Endothelial cell of umbilical vein (primary cell): Measurements from ENCODE around the gene NCS1. TPM values are rescaled to one million over a fixed set of nuclear protein-coding genes. Genes with fewer than 3 reads are reported as not detected.

Experiments
- BruUV-seq: library from RNA; stranded (reverse); fragments of 400-500 nt; replicated peaks from 2 replicates; lab custom pipeline; 2021; lab: Mats Ljungman, UMichigan
- CTCF ChIA-PET: fragments of 300-600, 350-600 bp; sonication (Branson Sonifier 250); formaldehyde crosslinking; loops from one replicate; lab custom pipeline; 2021; ENCODE audit warnings: antibody characterized with exemption, inconsistent platforms; lab: Charles Lee
- POLR2A ChIA-PET: fragments of 300-600, 350-600 bp; sonication (Branson Sonifier 250); formaldehyde crosslinking; loops from one replicate; lab custom pipeline; 2021; ENCODE audit warnings: antibody characterized with exemption, inconsistent platforms; lab: Charles Lee
- DNase-seq: peaks from one replicate; pipeline ENCODE4 v3.0.0-alpha.2; 2011; ENCODE audit warnings: low read depth, low spot score
- FAIRE-seq: peaks from 2 replicates; lab custom pipeline; 2011; peaks lifted over from hg19 to GRCh38; lab: Jason Lieb, UNC
- H2AFZ ChIP-seq: 2 replicates; pipeline ENCODE4 v1.6.0; 2012; ENCODE audit warnings: low read depth, low read length, control low read depth, inconsistent platforms
- H3K27ac ChIP-seq: 2 replicates; pipeline ENCODE4 v1.5.1; 2011; ENCODE audit warnings: low read depth, mild to moderate bottlenecking, control low read depth, low read length, moderate library complexity; ENCODE audit not compliant: insufficient read depth
- H3K27me3 ChIP-seq, 2 experiments: 2 replicates each; pipeline versions ENCODE4 v1.6.0 to v1.6.1; 2011; ENCODE audit warnings: low read length in 2 of 2, mixed read lengths in 1 of 2; ENCODE audit not compliant: control insufficient read depth in 2 of 2, insufficient read depth in 2 of 2
- H3K36me3 ChIP-seq, 2 experiments: 2 replicates in 1 of 2; 3 replicates in 1 of 2; pipeline ENCODE4 v1.5.1; 2011; ENCODE audit warnings: low read length in 2 of 2, mild to moderate bottlenecking in 1 of 2, moderate library complexity in 1 of 2; ENCODE audit not compliant: control insufficient read depth in 2 of 2, insufficient read depth in 2 of 2; ENCODE audit errors: extremely low read depth in 1 of 2
- H3K4me1 ChIP-seq: 3 replicates; pipeline ENCODE4 v1.5.1; 2011; ENCODE audit warnings: mild to moderate bottlenecking, low read length; ENCODE audit not compliant: control insufficient read depth, insufficient read depth; ENCODE audit errors: extremely low read depth
- H3K4me2 ChIP-seq: 2 replicates; pipeline ENCODE4 v1.6.1; 2011; ENCODE audit warnings: low read length, control low read depth, mixed read lengths; ENCODE audit not compliant: insufficient read depth
- H3K4me3 ChIP-seq, 3 experiments: fragments of 200-600 bp in 1 of 3; sonication (generic), shearing (Covaris generic) in 1 of 3; replicated peaks in 1 of 3; 2 replicates each; pipeline ENCODE4 v1.5.1; 2011 to 2016; ENCODE audit warnings: control low read depth in 3 of 3, low read length in 3 of 3, mild to moderate bottlenecking in 2 of 3, inconsistent platforms in 1 of 3, low read depth in 1 of 3, moderate library complexity in 1 of 3; ENCODE audit not compliant: insufficient read depth in 1 of 3
- H3K79me2 ChIP-seq: 2 replicates; pipeline ENCODE4 v1.6.0; 2012; ENCODE audit warnings: low read length, inconsistent platforms; ENCODE audit not compliant: control insufficient read depth, insufficient read depth
- H3K9ac ChIP-seq: replicated peaks from 2 replicates; pipeline ENCODE3; 2011; ENCODE audit warnings: low read length, control low read depth; ENCODE audit not compliant: insufficient read depth; ENCODE audit errors: extremely low read depth
- H3K9me1 ChIP-seq: replicated peaks from 3 replicates; pipeline ENCODE4 v1.6.0; 2011; ENCODE audit warnings: mild to moderate bottlenecking, low read length; ENCODE audit not compliant: control insufficient read depth, insufficient read depth; ENCODE audit errors: extremely low read depth
- H3K9me3 ChIP-seq: replicated peaks from 2 replicates; pipeline ENCODE4 v1.5.1; 2012; ENCODE audit warnings: low read length, inconsistent platforms; ENCODE audit not compliant: control insufficient read depth, insufficient read depth
- H4K20me1 ChIP-seq: replicated peaks from 2 replicates; pipeline ENCODE3; 2011; ENCODE audit warnings: mild to moderate bottlenecking, low read length; ENCODE audit not compliant: control insufficient read depth, insufficient read depth; ENCODE audit errors: extremely low read depth
- CTCF ChIP-seq, 2 donors: IDR thresholded peaks; 1 replicate in 1 of 2; 2 replicates in 1 of 2; pipeline ENCODE4 v1.5.1; 2011; ENCODE audit warnings: low read length in 2 of 2, mild to moderate bottlenecking in 2 of 2, moderate library complexity in 2 of 2, control low read depth in 1 of 2, inconsistent platforms in 1 of 2, low read depth in 1 of 2; ENCODE audit not compliant: insufficient read depth in 1 of 2; ENCODE audit errors: extremely low read depth in 1 of 2
- EZH2 ChIP-seq: IDR thresholded peaks from 2 replicates; pipeline ENCODE4 v1.6.1; 2012; ENCODE audit warnings: borderline replicate concordance, low read depth, mild to moderate bottlenecking, moderate library complexity, low read length, inconsistent platforms; ENCODE audit not compliant: severe bottlenecking
- FOS ChIP-seq: IDR thresholded peaks from 2 replicates; pipeline ENCODE4 v1.6.1; 2011; ENCODE audit warnings: mild to moderate bottlenecking, low read length, moderate library complexity, borderline replicate concordance; ENCODE audit not compliant: insufficient read depth
- GATA2 ChIP-seq: IDR thresholded peaks from 2 replicates; pipeline ENCODE4 v1.7.0; 2011; ENCODE audit warnings: low read depth, mild to moderate bottlenecking, moderate library complexity, mixed read lengths, low read length; ENCODE audit not compliant: insufficient read length, insufficient read depth
- JUN ChIP-seq: IDR thresholded peaks from 2 replicates; pipeline ENCODE4 v1.6.1; 2011; ENCODE audit warnings: borderline replicate concordance, low read depth; ENCODE audit not compliant: insufficient read length, insufficient read depth
- MYC ChIP-seq: IDR thresholded peaks from one replicate; pipeline ENCODE4 v1.6.1; 2011; ENCODE audit warnings: mild to moderate bottlenecking, low read depth, low read length
- POLR2A ChIP-seq: IDR thresholded peaks from 2 replicates; pipeline ENCODE4 v1.6.1; 2012; ENCODE audit warnings: low read depth, mild to moderate bottlenecking, control low read depth, low read length
- POLR2AphosphoS5 ChIP-seq: IDR thresholded peaks from 2 replicates; pipeline ENCODE4 v1.6.1; 2012; ENCODE audit warnings: low read depth, mild to moderate bottlenecking, control low read depth, low read length, moderate library complexity; ENCODE audit not compliant: insufficient read depth
- dilution Hi-C: fragments of 300-500 bp; cut with MboI; formaldehyde crosslinking; loops from one replicate; pipeline ENCODE4 v1.15.0; 2019; ENCODE audit warnings: low sequenced_read_pairs; ENCODE audit not compliant: extremely low pct_ligation_motif_present
- intact Hi-C: fragments of 100-400 bp; cut with micrococcal nuclease; formaldehyde crosslinking; loops from one replicate; pipeline ENCODE4 v1.10.0; 2022
- polyA plus RNA-seq, 4 experiments: library from polyadenylated mRNA; depleted of rRNA in 3 of 4; stranded (reverse) in 3 of 4; unstranded in 1 of 4; fragments of >200 nt; gene quantifications; 2 replicates each; pipeline versions ENCODE4 v1.2.1 to v1.2.3, GENCODE V29; 2011 to 2012; ENCODE audit warnings: missing spikeins in 1 of 4
- total RNA-seq: library from RNA; stranded (reverse); gene quantifications from 2 replicates; pipeline ENCODE4 v1.2.3, GENCODE V29; 2021

Gene NCS1
- total and polyA plus RNA-seq, 2 donors (not counting 3 experiments of a cell fraction or from before 2014, with no cell fraction given) = 53.6 to 77.4 TPM

- BruUV-seq = no TSS peak
- no peak overlapping the region for H2AFZ ChIP-seq
- DNase-seq (no peak), FAIRE-seq (no peak)
- no peak overlapping the region for H3K27ac ChIP-seq
- H3K9me1 ChIP-seq = no peaks in the 10 kb centered on the region
- no peak overlapping the region for H3K9ac ChIP-seq
- no peak overlapping the region for H3K4me2 ChIP-seq
- no peak overlapping the region for H3K4me3 ChIP-seq
- H4K20me1 ChIP-seq = no peaks in the 10 kb centered on the region
- H3K36me3 ChIP-seq = no peaks in the 10 kb centered on the region
- TF ChIP-seq POLR2AphosphoS5 (no peak), FOS (no peak), JUN (no peak), POLR2A (no peak), MYC (no peak), GATA2 (no peak), EZH2 (no peak), CTCF (IDR thresholded peaks at IDR 0.05; ENCODE audit: extremely low read depth in 1 of 2, insufficient read depth in 1 of 2, low read depth in 1 of 2, low read length in 2 of 2) (no peak)
- H3K9me3 ChIP-seq = no peaks in the 10 kb centered on the region
- H3K79me2 ChIP-seq = no peaks in the 10 kb centered on the region
- no peaks in the 10 kb centered on the region for H3K4me1 ChIP-seq
- intact Hi-C loops = no loop called here
- ChIA-PET POLR2A (no interaction called here), CTCF (no interaction called here)
- dilution Hi-C loops = no loop called here
- peaks cover 3 to 6% of the 10 kb centered on the region in 2 experiments for H3K27me3 ChIP-seq
Measured at GRCh38 chr9:130286072-130286770, 114.0 kb downstream of the NCS1 start.

Other genes starting within 250 kb of the NCS1 start
- gene FNBP1, start 129.2 kb upstream of the NCS1 start, total RNA-seq = 36.2 and 43.9 TPM in 2 replicates
- gene FNBP1, start 129.2 kb upstream of the NCS1 start, polyA plus RNA-seq = 7.7 and 10.9 TPM in 2 replicates
- gene GPR107, start 118.5 kb upstream of the NCS1 start, total RNA-seq = 38.9 and 41.5 TPM in 2 replicates
- gene GPR107, start 118.5 kb upstream of the NCS1 start, polyA plus RNA-seq = 25.9 and 27.2 TPM in 2 replicates
- 0.18 and 0.24 TPM in 2 replicates for gene HMCN2, start 93.4 kb downstream of the NCS1 start, total RNA-seq
- 0.02 and 0.04 TPM in 2 replicates for gene HMCN2, start 93.4 kb downstream of the NCS1 start, polyA plus RNA-seq